Measurements from ENCODE around the gene SLC25A2. TPM values are rescaled to one million over a fixed set of nuclear protein-coding genes. Genes with fewer than 3 reads are reported as not detected.
"Not testable (repeated sequence)": the region's sequence is repeated elsewhere in the genome, so short reads cannot be mapped to it uniquely, and the experiment has no call there.

The SLC25A2 gene
- total and polyA plus RNA-seq, 4 donors: 0.15 to 0.39 TPM; not detected in 2

- Histone ChIP-seq H3K27ac (ENCODE audit: low read depth, low read length) (no peak overlapping the region), H3K4me3 (ENCODE audit: low read depth, low read length) (no peak overlapping the region), H3K27me3 (ENCODE audit: control insufficient read depth, insufficient read depth, low read length) (no peaks in the 10 kb centered on the region), H3K4me1 (ENCODE audit: control insufficient read depth, insufficient read depth, low read length) (peaks cover 3% of the 10 kb centered on the region), H3K36me3 (ENCODE audit: control insufficient read depth, insufficient read depth, low read length) (no peaks in the 10 kb centered on the region), H3K9me3 (ENCODE audit: control insufficient read depth, insufficient read depth, low read length) (peaks cover 28% of the 10 kb centered on the region)
- DNase-seq (ENCODE audit: low read depth in 4 of 6, low spot score in 6 of 6): no peak
- WGBS (ENCODE audit: insufficient coverage): 96% methylated on average over 6 of the region's 6 CpGs
These were observed 15.4 kb upstream of the SLC25A2 start for GRCh38 chr5:141319202-141319601.

- not testable (repeated sequence) for H3K27ac ChIP-seq (ENCODE audit: low read depth, low read length); H3K36me3 ChIP-seq (ENCODE audit: control insufficient read depth, insufficient read depth, low read length); H3K4me1 ChIP-seq (ENCODE audit: control insufficient read depth, insufficient read depth, low read length); H3K4me3 ChIP-seq (ENCODE audit: low read depth, low read length); H3K27me3 ChIP-seq (ENCODE audit: control insufficient read depth, insufficient read depth, low read length); DNase-seq (ENCODE audit: low read depth in 4 of 6, low spot score in 6 of 6)
- peaks cover 30% of the 10 kb centered on the region for H3K9me3 ChIP-seq (ENCODE audit: control insufficient read depth, insufficient read depth, low read length)
- WGBS (ENCODE audit: insufficient coverage): no CpG with 5 or more reads among the region's 4 CpGs
These were observed 13.1 kb upstream of the SLC25A2 start for GRCh38 chr5:141316963-141317362.

GRCh38 chr5:141313711-141314110, 9.9 kb upstream of the SLC25A2 start:
- H3K4me1 ChIP-seq (ENCODE audit: control insufficient read depth, insufficient read depth, low read length): no peaks in the 10 kb centered on the region
- H3K36me3 ChIP-seq (ENCODE audit: control insufficient read depth, insufficient read depth, low read length): no peaks in the 10 kb centered on the region
- no peak for DNase-seq (ENCODE audit: low read depth in 4 of 6, low spot score in 6 of 6)
- H3K27ac ChIP-seq (ENCODE audit: low read depth, low read length): no peak overlapping the region
- H3K9me3 ChIP-seq (ENCODE audit: control insufficient read depth, insufficient read depth, low read length): peaks cover 22% of the 10 kb centered on the region
- H3K4me3 ChIP-seq (ENCODE audit: low read depth, low read length): no peak overlapping the region
- no peaks in the 10 kb centered on the region for H3K27me3 ChIP-seq (ENCODE audit: control insufficient read depth, insufficient read depth, low read length)

GRCh38 chr5:141306630-141307029, 2.8 kb upstream of the SLC25A2 start:
- no peak for DNase-seq (ENCODE audit: low read depth in 4 of 6, low spot score in 6 of 6)
- no peaks in the 10 kb centered on the region for H3K4me1 ChIP-seq (ENCODE audit: control insufficient read depth, insufficient read depth, low read length)
- H3K9me3 ChIP-seq (ENCODE audit: control insufficient read depth, insufficient read depth, low read length): peaks cover 30% of the 10 kb centered on the region
- no peaks in the 10 kb centered on the region for H3K36me3 ChIP-seq (ENCODE audit: control insufficient read depth, insufficient read depth, low read length)
- no peak overlapping the region for H3K27ac ChIP-seq (ENCODE audit: low read depth, low read length)
- no CpG with 5 or more reads among the region's 1 CpG for WGBS (ENCODE audit: insufficient coverage)
- no peak overlapping the region for H3K4me3 ChIP-seq (ENCODE audit: low read depth, low read length)
- no peaks in the 10 kb centered on the region for H3K27me3 ChIP-seq (ENCODE audit: control insufficient read depth, insufficient read depth, low read length)

GRCh38 chr5:141298376-141298775, 5.5 kb downstream of the SLC25A2 start:
- H3K4me3 ChIP-seq (ENCODE audit: low read depth, low read length): no peak overlapping the region
- no peak overlapping the region for H3K27ac ChIP-seq (ENCODE audit: low read depth, low read length)
- peaks cover 25% of the 10 kb centered on the region for H3K9me3 ChIP-seq (ENCODE audit: control insufficient read depth, insufficient read depth, low read length)
- no peaks in the 10 kb centered on the region for H3K4me1 ChIP-seq (ENCODE audit: control insufficient read depth, insufficient read depth, low read length)
- H3K36me3 ChIP-seq (ENCODE audit: control insufficient read depth, insufficient read depth, low read length): peaks cover 3% of the 10 kb centered on the region
- no peaks in the 10 kb centered on the region for H3K27me3 ChIP-seq (ENCODE audit: control insufficient read depth, insufficient read depth, low read length)
- no peak for DNase-seq (ENCODE audit: low read depth in 4 of 6, low spot score in 6 of 6)
- 93% methylated on average over 4 of the region's 4 CpGs for WGBS (ENCODE audit: insufficient coverage)

GRCh38 chr5:141272906-141273305, 30.9 kb downstream of the SLC25A2 start:
- DNase-seq (ENCODE audit: low read depth in 4 of 6, low spot score in 6 of 6): no peak
- H3K4me1 ChIP-seq (ENCODE audit: control insufficient read depth, insufficient read depth, low read length): no peaks in the 10 kb centered on the region
- no peak overlapping the region for H3K4me3 ChIP-seq (ENCODE audit: low read depth, low read length)
- H3K27me3 ChIP-seq (ENCODE audit: control insufficient read depth, insufficient read depth, low read length): no peaks in the 10 kb centered on the region
- peaks cover 26% of the 10 kb centered on the region for H3K9me3 ChIP-seq (ENCODE audit: control insufficient read depth, insufficient read depth, low read length)
- no peak overlapping the region for H3K27ac ChIP-seq (ENCODE audit: low read depth, low read length)
- WGBS (ENCODE audit: insufficient coverage): 56% methylated on average over 2 of the region's 3 CpGs
- H3K36me3 ChIP-seq (ENCODE audit: control insufficient read depth, insufficient read depth, low read length): no peaks in the 10 kb centered on the region

GRCh38 chr5:141269195-141269594, 34.7 kb downstream of the SLC25A2 start:
- Histone ChIP-seq H3K27me3 (ENCODE audit: control insufficient read depth, insufficient read depth, low read length) (no peaks in the 10 kb centered on the region), H3K4me3 (ENCODE audit: low read depth, low read length) (no peak overlapping the region), H3K36me3 (ENCODE audit: control insufficient read depth, insufficient read depth, low read length) (no peaks in the 10 kb centered on the region), H3K4me1 (ENCODE audit: control insufficient read depth, insufficient read depth, low read length) (no peaks in the 10 kb centered on the region), H3K27ac (ENCODE audit: low read depth, low read length) (no peak overlapping the region), H3K9me3 (ENCODE audit: control insufficient read depth, insufficient read depth, low read length) (peaks cover 30% of the 10 kb centered on the region)
- WGBS (ENCODE audit: insufficient coverage): no CpG with 5 or more reads among the region's 4 CpGs
- no peak for DNase-seq (ENCODE audit: low read depth in 4 of 6, low spot score in 6 of 6)

GRCh38 chr5:141261238-141261546, 42.7 kb downstream of the SLC25A2 start:
- no CpG with 5 or more reads among the region's 1 CpG for WGBS (ENCODE audit: insufficient coverage)

GRCh38 chr5:141260458-141261237, 43.2 kb downstream of the SLC25A2 start:
- Histone ChIP-seq H3K27ac (ENCODE audit: low read depth, low read length) (no peak overlapping the region), H3K4me3 (ENCODE audit: low read depth, low read length) (no peak overlapping the region), H3K9me3 (ENCODE audit: control insufficient read depth, insufficient read depth, low read length) (peaks cover 46% of the 10 kb centered on the region), H3K27me3 (ENCODE audit: control insufficient read depth, insufficient read depth, low read length) (no peaks in the 10 kb centered on the region), H3K4me1 (ENCODE audit: control insufficient read depth, insufficient read depth, low read length) (no peaks in the 10 kb centered on the region), H3K36me3 (ENCODE audit: control insufficient read depth, insufficient read depth, low read length) (no peaks in the 10 kb centered on the region)
- DNase-seq (ENCODE audit: low read depth in 4 of 6, low spot score in 6 of 6): peak in 1 of 6 donors; percentile 3
- WGBS (ENCODE audit: insufficient coverage): no CpG with 5 or more reads among the region's 5 CpGs

More at GRCh38 chr5:141261238-141261546, 42.7 kb downstream of the SLC25A2 start:
- H3K4me3 ChIP-seq (ENCODE audit: low read depth, low read length): no peak overlapping the region
- DNase-seq (ENCODE audit: low read depth in 4 of 6, low spot score in 6 of 6): no peak
- H3K27me3 ChIP-seq (ENCODE audit: control insufficient read depth, insufficient read depth, low read length): no peaks in the 10 kb centered on the region
- H3K27ac ChIP-seq (ENCODE audit: low read depth, low read length): no peak overlapping the region
- H3K9me3 ChIP-seq (ENCODE audit: control insufficient read depth, insufficient read depth, low read length): peaks cover 48% of the 10 kb centered on the region
- H3K4me1 ChIP-seq (ENCODE audit: control insufficient read depth, insufficient read depth, low read length): no peaks in the 10 kb centered on the region
- no peaks in the 10 kb centered on the region for H3K36me3 ChIP-seq (ENCODE audit: control insufficient read depth, insufficient read depth, low read length)

- no peak overlapping the region for H3K27ac ChIP-seq (ENCODE audit: low read depth, low read length)
- no peak overlapping the region for H3K4me3 ChIP-seq (ENCODE audit: low read depth, low read length)
- H3K36me3 ChIP-seq (ENCODE audit: control insufficient read depth, insufficient read depth, low read length): no peaks in the 10 kb centered on the region
- H3K4me1 ChIP-seq (ENCODE audit: control insufficient read depth, insufficient read depth, low read length): no peaks in the 10 kb centered on the region
- H3K9me3 ChIP-seq (ENCODE audit: control insufficient read depth, insufficient read depth, low read length): peaks cover 47% of the 10 kb centered on the region
- no peaks in the 10 kb centered on the region for H3K27me3 ChIP-seq (ENCODE audit: control insufficient read depth, insufficient read depth, low read length)
- DNase-seq (ENCODE audit: low read depth in 4 of 6, low spot score in 6 of 6): no peak
These were observed 44.9 kb downstream of the SLC25A2 start for GRCh38 chr5:141258948-141259347.
